Adrenal gland (tissue), 5 donors: Measurements from ENCODE around the gene PCDHB10.
"Not testable (repeated sequence)": the region's sequence is repeated elsewhere in the genome, so short reads cannot be mapped to it uniquely, and the experiment has no call there.

ENCODE experiments used
- CTCF ChIP-seq, 6 experiments: fragments of 450-650 bp in 4 of 6; fragments of 200-600 bp in 2 of 6; sonication (generic) in 1 of 6; IDR thresholded peaks; 1 replicate in 5 of 6; 2 replicates in 1 of 6; pipeline versions ENCODE4 v1.5.1 to v1.8.0; 2016 to 2021; ENCODE audit warnings: antibody characterized with exemption in 6 of 6, mild to moderate bottlenecking in 2 of 6, moderate library complexity in 1 of 6
- POLR2A ChIP-seq, 2 donors: fragments of 450-650 bp; IDR thresholded peaks; one replicate each; pipeline ENCODE4 v1.6.1; 2017; ENCODE audit warnings: antibody characterized with exemption in 2 of 2, mild to moderate bottlenecking in 2 of 2, moderate library complexity in 1 of 2
- donor health status: DM: no; HTN: no; CAD: no.

- TF ChIP-seq CTCF (IDR thresholded peaks at IDR 0.05): peak; percentile 15 to 64 (median 57)
- not testable (repeated sequence) for TF ChIP-seq POLR2A (IDR thresholded peaks at IDR 0.05)
These were observed 21.6 kb downstream of the PCDHB10 start, which contains the start of gene PCDHB13 for GRCh38 chr5:141213656-141214339.
